ENCODE data around the gene SRGAP3.

DNA sequence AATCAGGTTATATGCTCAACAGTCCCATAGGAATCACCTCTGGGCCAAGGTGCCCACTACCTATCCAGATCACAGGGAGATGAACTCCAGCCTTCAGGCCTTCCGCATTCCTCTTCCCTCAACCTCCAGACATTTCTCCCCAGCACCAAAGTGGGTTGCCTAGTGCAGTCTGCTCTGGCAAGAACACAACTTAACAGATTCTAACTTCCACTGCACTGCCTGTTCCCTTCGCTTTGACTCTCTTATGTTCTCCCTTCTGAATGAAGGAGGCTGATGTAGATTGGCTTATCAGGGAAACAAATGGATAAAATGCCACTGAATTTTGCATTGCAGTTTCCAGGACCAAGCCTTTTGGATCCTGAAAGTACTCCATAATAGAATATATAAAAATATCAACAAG is 106.3 kb downstream of the SRGAP3 start:
- TF ChIP-seq, protein P1, sequence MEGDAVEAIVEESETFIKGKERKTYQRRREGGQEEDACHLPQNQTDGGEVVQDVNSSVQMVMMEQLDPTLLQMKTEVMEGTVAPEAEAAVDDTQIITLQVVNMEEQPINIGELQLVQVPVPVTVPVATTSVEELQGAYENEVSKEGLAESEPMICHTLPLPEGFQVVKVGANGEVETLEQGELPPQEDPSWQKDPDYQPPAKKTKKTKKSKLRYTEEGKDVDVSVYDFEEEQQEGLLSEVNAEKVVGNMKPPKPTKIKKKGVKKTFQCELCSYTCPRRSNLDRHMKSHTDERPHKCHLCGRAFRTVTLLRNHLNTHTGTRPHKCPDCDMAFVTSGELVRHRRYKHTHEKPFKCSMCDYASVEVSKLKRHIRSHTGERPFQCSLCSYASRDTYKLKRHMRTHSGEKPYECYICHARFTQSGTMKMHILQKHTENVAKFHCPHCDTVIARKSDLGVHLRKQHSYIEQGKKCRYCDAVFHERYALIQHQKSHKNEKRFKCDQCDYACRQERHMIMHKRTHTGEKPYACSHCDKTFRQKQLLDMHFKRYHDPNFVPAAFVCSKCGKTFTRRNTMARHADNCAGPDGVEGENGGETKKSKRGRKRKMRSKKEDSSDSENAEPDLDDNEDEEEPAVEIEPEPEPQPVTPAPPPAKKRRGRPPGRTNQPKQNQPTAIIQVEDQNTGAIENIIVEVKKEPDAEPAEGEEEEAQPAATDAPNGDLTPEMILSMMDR (IDR thresholded peaks at IDR 0.05) = no peak
- TF ChIP-seq EZH2 (IDR thresholded peaks at IDR 0.05; ENCODE audit: borderline replicate concordance, insufficient read depth, low read depth, low read length, poor library complexity, severe bottlenecking) = no peak

Measured in B cell (primary cell).